GM06990 (cell line): ENCODE results near the gene CCDC77.

Experiments
- DNase-seq: peaks from one replicate; pipeline ENCODE4 v3.0.0-alpha.2; 2011; ENCODE audit not compliant: insufficient read length; ENCODE audit errors: extremely low read depth
- H3K27me3 ChIP-seq: replicated peaks from 2 replicates; pipeline ENCODE4 v1.6.0; 2011; ENCODE audit warnings: low read length; ENCODE audit not compliant: control insufficient read depth, insufficient read depth
- H3K36me3 ChIP-seq: 2 replicates; pipeline ENCODE4 v1.5.1; 2011; ENCODE audit warnings: low read length; ENCODE audit not compliant: control insufficient read depth, insufficient read depth
- H3K4me3 ChIP-seq: replicated peaks from 2 replicates; pipeline ENCODE4 v1.5.1; 2011; ENCODE audit warnings: low read depth, mild to moderate bottlenecking, control low read depth, low read length
- CTCF ChIP-seq: IDR thresholded peaks from 2 replicates; pipeline ENCODE4 v1.5.1; 2011; ENCODE audit warnings: low read length, control low read depth, mild to moderate bottlenecking, inconsistent platforms; ENCODE audit not compliant: insufficient read depth, poor library complexity, severe bottlenecking

Gene CCDC77

GRCh38 chr12:468671-469389, 67.4 kb downstream of the CCDC77 start:
- TF ChIP-seq CTCF, result no peak
- Histone ChIP-seq H3K27me3 (peaks cover 1% of the 10 kb centered on the region), H3K4me3 (no peak overlapping the region), H3K36me3 (no peaks in the 10 kb centered on the region)
- DNase-seq, result no peak

GRCh38 chr12:470133-470532, 68.7 kb downstream of the CCDC77 start:
- no peak for TF ChIP-seq CTCF
- Histone ChIP-seq H3K36me3 (no peaks in the 10 kb centered on the region), H3K4me3 (no peak overlapping the region), H3K27me3 (no peaks in the 10 kb centered on the region)
- DNase-seq, result no peak

- H3K27me3 ChIP-seq, result peaks cover 2% of the 10 kb centered on the region; the same call in 1 of the 2 replicates
- no peaks in the 10 kb centered on the region for H3K36me3 ChIP-seq
Observed at GRCh38 chr12:473198-473597, 71.8 kb downstream of the CCDC77 start.

GRCh38 chr12:473863-474577, 72.6 kb downstream of the CCDC77 start:
- H3K4me3 ChIP-seq, result no peak overlapping the region
- peaks cover 2% of the 10 kb centered on the region; the same call in 1 of the 2 replicates for H3K27me3 ChIP-seq
- no peak for TF ChIP-seq CTCF
- DNase-seq, result no peak
- no peaks in the 10 kb centered on the region for H3K36me3 ChIP-seq

More at GRCh38 chr12:473198-473597, 71.8 kb downstream of the CCDC77 start:
- no peak for DNase-seq
- TF ChIP-seq CTCF, result no peak
- H3K4me3 ChIP-seq, result no peak overlapping the region

- DNase-seq, result no peak
- TF ChIP-seq CTCF, result no peak
- Histone ChIP-seq H3K27me3 (peaks cover 2% of the 10 kb centered on the region; the same call in 1 of the 2 replicates), H3K36me3 (no peaks in the 10 kb centered on the region), H3K4me3 (no peak overlapping the region)
Observed at GRCh38 chr12:475286-475685, 73.8 kb downstream of the CCDC77 start.
